Measurements from ENCODE around the gene DPYD.
A peak's percentile ranks its signal among the peaks of the same experiment; 100 is the strongest.

Gene DPYD

GRCh38 chr1:97066860-97067259 lies 854.0 kb downstream of the DPYD start:
- no peaks in the 10 kb centered on the region for H3K27me3 ChIP-seq (ENCODE audit: insufficient read depth, insufficient read length)
- H3K9ac ChIP-seq (ENCODE audit: insufficient read length, low read depth): no peak overlapping the region
- H3K9me3 ChIP-seq (ENCODE audit: insufficient read depth, low read length): peaks cover 3% of the 10 kb centered on the region; the same call in 1 of the 2 replicates
- no peak overlapping the region for H3K4me3 ChIP-seq (ENCODE audit: insufficient read length, low read depth)
- TF ChIP-seq SUZ12 (IDR thresholded peaks at IDR 0.05; ENCODE audit: extremely low read depth, insufficient read depth, insufficient read length) (no peak), YY1 (IDR thresholded peaks at IDR 0.05; ENCODE audit: insufficient read depth, insufficient read length) (no peak), ZNF274 (IDR thresholded peaks at IDR 0.05; ENCODE audit: low read depth, low read length) (no peak)
- H3K4me1 ChIP-seq (ENCODE audit: insufficient read depth, insufficient read length): no peaks in the 10 kb centered on the region
- H3K36me3 ChIP-seq (ENCODE audit: insufficient read depth, insufficient read length, low read length): no peaks in the 10 kb centered on the region
- DNase-seq (ENCODE audit: low read depth, low spot score): no peak

- peaks cover 15% of the 10 kb centered on the region; the same call in 1 of the 2 replicates for H3K9me3 ChIP-seq (ENCODE audit: insufficient read depth, low read length)
- DNase-seq (ENCODE audit: low read depth, low spot score): no peak
- TF ChIP-seq SUZ12 (IDR thresholded peaks at IDR 0.05; ENCODE audit: extremely low read depth, insufficient read depth, insufficient read length) (no peak), ZNF274 (IDR thresholded peaks at IDR 0.05; ENCODE audit: low read depth, low read length) (no peak), YY1 (IDR thresholded peaks at IDR 0.05; ENCODE audit: insufficient read depth, insufficient read length) (no peak)
- H3K36me3 ChIP-seq (ENCODE audit: insufficient read depth, insufficient read length, low read length): no peaks in the 10 kb centered on the region
- H3K4me1 ChIP-seq (ENCODE audit: insufficient read depth, insufficient read length): no peaks in the 10 kb centered on the region
- no peak overlapping the region for H3K4me3 ChIP-seq (ENCODE audit: insufficient read length, low read depth)
- no peak overlapping the region for H3K9ac ChIP-seq (ENCODE audit: insufficient read length, low read depth)
- H3K27me3 ChIP-seq (ENCODE audit: insufficient read depth, insufficient read length): no peaks in the 10 kb centered on the region
Measured at GRCh38 chr1:97063532-97063931, 857.3 kb downstream of the DPYD start.

- no peak overlapping the region for H3K9ac ChIP-seq (ENCODE audit: insufficient read length, low read depth)
- DNase-seq (ENCODE audit: low read depth, low spot score): no peak
- TF ChIP-seq SUZ12 (IDR thresholded peaks at IDR 0.05; ENCODE audit: extremely low read depth, insufficient read depth, insufficient read length): no peak
- H3K9me3 ChIP-seq (ENCODE audit: insufficient read depth, low read length): peaks cover 28% of the 10 kb centered on the region
- no peak overlapping the region for H3K4me3 ChIP-seq (ENCODE audit: insufficient read length, low read depth)
- H3K27me3 ChIP-seq (ENCODE audit: insufficient read depth, insufficient read length): no peaks in the 10 kb centered on the region
- H3K36me3 ChIP-seq (ENCODE audit: insufficient read depth, insufficient read length, low read length): no peaks in the 10 kb centered on the region
- no peaks in the 10 kb centered on the region for H3K4me1 ChIP-seq (ENCODE audit: insufficient read depth, insufficient read length)
Measured at GRCh38 chr1:97061604-97062003, 859.2 kb downstream of the DPYD start.

GRCh38 chr1:97056386-97056785 lies 864.4 kb downstream of the DPYD start:
- TF ChIP-seq ZNF274 (IDR thresholded peaks at IDR 0.05; ENCODE audit: low read depth, low read length) (no peak), SUZ12 (IDR thresholded peaks at IDR 0.05; ENCODE audit: extremely low read depth, insufficient read depth, insufficient read length) (no peak), YY1 (IDR thresholded peaks at IDR 0.05; ENCODE audit: insufficient read depth, insufficient read length) (no peak)
- no peak for DNase-seq (ENCODE audit: low read depth, low spot score)
- H3K9me3 ChIP-seq (ENCODE audit: insufficient read depth, low read length): peaks cover 40% of the 10 kb centered on the region

GRCh38 chr1:97053268-97053667 lies 867.6 kb downstream of the DPYD start:
- Histone ChIP-seq H3K36me3 (ENCODE audit: insufficient read depth, insufficient read length, low read length) (no peaks in the 10 kb centered on the region), H3K27me3 (ENCODE audit: insufficient read depth, insufficient read length) (no peaks in the 10 kb centered on the region), H3K4me3 (ENCODE audit: insufficient read length, low read depth) (no peak overlapping the region), H3K4me1 (ENCODE audit: insufficient read depth, insufficient read length) (no peaks in the 10 kb centered on the region), H3K9me3 (ENCODE audit: insufficient read depth, low read length) (peaks cover 32% of the 10 kb centered on the region), H3K9ac (ENCODE audit: insufficient read length, low read depth) (no peak overlapping the region)
- TF ChIP-seq SUZ12 (IDR thresholded peaks at IDR 0.05; ENCODE audit: extremely low read depth, insufficient read depth, insufficient read length) (no peak), ZNF274 (IDR thresholded peaks at IDR 0.05; ENCODE audit: low read depth, low read length) (no peak), YY1 (IDR thresholded peaks at IDR 0.05; ENCODE audit: insufficient read depth, insufficient read length) (no peak)
- DNase-seq (ENCODE audit: low read depth, low spot score): no peak

More at GRCh38 chr1:97056386-97056785, 864.4 kb downstream of the DPYD start:
- Histone ChIP-seq H3K36me3 (ENCODE audit: insufficient read depth, insufficient read length, low read length) (no peaks in the 10 kb centered on the region), H3K4me1 (ENCODE audit: insufficient read depth, insufficient read length) (no peaks in the 10 kb centered on the region), H3K27me3 (ENCODE audit: insufficient read depth, insufficient read length) (no peaks in the 10 kb centered on the region), H3K9ac (ENCODE audit: insufficient read length, low read depth) (no peak overlapping the region), H3K4me3 (ENCODE audit: insufficient read length, low read depth) (no peak overlapping the region)

- H3K4me1 ChIP-seq (ENCODE audit: insufficient read depth, insufficient read length): no peaks in the 10 kb centered on the region
- DNase-seq (ENCODE audit: low read depth, low spot score): no peak
- no peak overlapping the region for H3K4me3 ChIP-seq (ENCODE audit: insufficient read length, low read depth)
- no peaks in the 10 kb centered on the region for H3K27me3 ChIP-seq (ENCODE audit: insufficient read depth, insufficient read length)
- no peaks in the 10 kb centered on the region for H3K36me3 ChIP-seq (ENCODE audit: insufficient read depth, insufficient read length, low read length)
- no peak overlapping the region for H3K9ac ChIP-seq (ENCODE audit: insufficient read length, low read depth)
- peaks cover 22% of the 10 kb centered on the region for H3K9me3 ChIP-seq (ENCODE audit: insufficient read depth, low read length)
- no peak for TF ChIP-seq ZNF274 (IDR thresholded peaks at IDR 0.05; ENCODE audit: low read depth, low read length)
- TF ChIP-seq YY1 (IDR thresholded peaks at IDR 0.05; ENCODE audit: insufficient read depth, insufficient read length): no peak
- TF ChIP-seq SUZ12 (IDR thresholded peaks at IDR 0.05; ENCODE audit: extremely low read depth, insufficient read depth, insufficient read length): no peak
Measured at GRCh38 chr1:97051823-97052222, 869.0 kb downstream of the DPYD start.

GRCh38 chr1:97050506-97050905 lies 870.3 kb downstream of the DPYD start:
- no peak overlapping the region for H3K4me3 ChIP-seq (ENCODE audit: insufficient read length, low read depth)
- TF ChIP-seq SUZ12 (IDR thresholded peaks at IDR 0.05; ENCODE audit: extremely low read depth, insufficient read depth, insufficient read length): no peak
- TF ChIP-seq ZNF274 (IDR thresholded peaks at IDR 0.05; ENCODE audit: low read depth, low read length): no peak
- TF ChIP-seq YY1 (IDR thresholded peaks at IDR 0.05; ENCODE audit: insufficient read depth, insufficient read length): no peak
- H3K4me1 ChIP-seq (ENCODE audit: insufficient read depth, insufficient read length): no peaks in the 10 kb centered on the region
- no peaks in the 10 kb centered on the region for H3K27me3 ChIP-seq (ENCODE audit: insufficient read depth, insufficient read length)
- H3K9ac ChIP-seq (ENCODE audit: insufficient read length, low read depth): no peak overlapping the region
- no peaks in the 10 kb centered on the region for H3K36me3 ChIP-seq (ENCODE audit: insufficient read depth, insufficient read length, low read length)
- peak; percentile 5 for DNase-seq (ENCODE audit: low read depth, low spot score)
- H3K9me3 ChIP-seq (ENCODE audit: insufficient read depth, low read length): peaks cover 8% of the 10 kb centered on the region; the same call in 1 of the 2 replicates

GRCh38 chr1:97047421-97047793 lies 873.4 kb downstream of the DPYD start:
- no peaks in the 10 kb centered on the region; the same call in 1 of the 2 replicates for H3K9me3 ChIP-seq (ENCODE audit: insufficient read depth, low read length)
- H3K27me3 ChIP-seq (ENCODE audit: insufficient read depth, insufficient read length): no peaks in the 10 kb centered on the region
- DNase-seq (ENCODE audit: low read depth, low spot score): no peak
- H3K4me3 ChIP-seq (ENCODE audit: insufficient read length, low read depth): no peak overlapping the region
- H3K4me1 ChIP-seq (ENCODE audit: insufficient read depth, insufficient read length): no peaks in the 10 kb centered on the region
- no peak for TF ChIP-seq SUZ12 (IDR thresholded peaks at IDR 0.05; ENCODE audit: extremely low read depth, insufficient read depth, insufficient read length)
- TF ChIP-seq ZNF274 (IDR thresholded peaks at IDR 0.05; ENCODE audit: low read depth, low read length): no peak
- TF ChIP-seq YY1 (IDR thresholded peaks at IDR 0.05; ENCODE audit: insufficient read depth, insufficient read length): no peak
- no peak overlapping the region for H3K9ac ChIP-seq (ENCODE audit: insufficient read length, low read depth)
- no peaks in the 10 kb centered on the region for H3K36me3 ChIP-seq (ENCODE audit: insufficient read depth, insufficient read length, low read length)
